PC-9 (cell line): ENCODE data around the gene SRC.

Source experiments
- CTCF ChIP-seq: fragments of 200-600 bp; sonication (generic); conservative IDR thresholded peaks from 2 replicates; pipeline ENCODE4 v1.6.1; 2017; ENCODE audit warnings: mixed run types, antibody characterized with exemption, mild to moderate bottlenecking, moderate library complexity
- EZH2 ChIP-seq: fragments of 200-600 bp; sonication (generic); IDR thresholded peaks from 2 replicates; pipeline ENCODE4 v1.8.0; 2017; ENCODE audit warnings: antibody characterized with exemption, low read depth

GRCh38 chr20:37442547-37442946 lies 96.6 kb downstream of the SRC start:
- TF ChIP-seq CTCF = no peak
- no peak for TF ChIP-seq EZH2
